HEK293 (cell line): ENCODE results near the gene KICS2.

Experiments
- KLF16 ChIP-seq: fragments of 450-650 bp; formaldehyde crosslinking; IDR thresholded peaks from 2 replicates; pipeline ENCODE4 v1.5.1; 2017; ENCODE audit warnings: missing biosample characterization, missing genetic modification characterization
- MEIS1 ChIP-seq: sonication (generic); formaldehyde crosslinking; IDR thresholded peaks from 2 replicates; pipeline ENCODE4 v1.8.1; 2022; ENCODE audit warnings: missing genetic modification reagents, mild to moderate bottlenecking, borderline replicate concordance
- REPIN1 ChIP-seq: fragments of 450-650 bp; formaldehyde crosslinking; IDR thresholded peaks from 2 replicates; pipeline ENCODE4 v1.5.1; 2017; ENCODE audit warnings: missing biosample characterization, missing genetic modification characterization, low read depth
- SCRT1 ChIP-seq: fragments of 450-650 bp; formaldehyde crosslinking; IDR thresholded peaks from 2 replicates; pipeline ENCODE4 v1.5.1; 2016; ENCODE audit warnings: missing biosample characterization, missing genetic modification characterization, borderline replicate concordance
- ZNF133 ChIP-seq: fragments of 450-650 bp; formaldehyde crosslinking; IDR thresholded peaks from 2 replicates; pipeline ENCODE4 v1.5.1; 2016; ENCODE audit warnings: missing biosample characterization, missing genetic modification characterization
- ZNF473 ChIP-seq: fragments of 450-650 bp; formaldehyde crosslinking; IDR thresholded peaks from 2 replicates; pipeline ENCODE4 v1.5.1; 2017; ENCODE audit warnings: missing biosample characterization, missing genetic modification characterization
- ZNF639 ChIP-seq: fragments of 450-650 bp; formaldehyde crosslinking; IDR thresholded peaks from 2 replicates; pipeline ENCODE4 v1.5.1; 2016; ENCODE audit warnings: missing biosample characterization, missing genetic modification characterization
- ZNF670 ChIP-seq: fragments of 450-650 bp; formaldehyde crosslinking; IDR thresholded peaks from 2 replicates; pipeline ENCODE4 v1.5.1; 2016; ENCODE audit warnings: missing biosample characterization, missing genetic modification characterization, low read depth
- ZNF707 ChIP-seq: fragments of 450-650 bp; formaldehyde crosslinking; IDR thresholded peaks from 2 replicates; pipeline ENCODE4 v1.5.1; 2016; ENCODE audit warnings: missing biosample characterization, missing genetic modification characterization
- ZNF76 ChIP-seq: fragments of 450-650 bp; formaldehyde crosslinking; IDR thresholded peaks from 2 replicates; pipeline ENCODE4; 2016; ENCODE audit warnings: low read depth, missing biosample characterization, missing genetic modification characterization, borderline replicate concordance
- ZXDB ChIP-seq: fragments of 450-650 bp; formaldehyde crosslinking; IDR thresholded peaks from 2 replicates; pipeline ENCODE4 v1.5.1; 2016; ENCODE audit warnings: missing biosample characterization, missing genetic modification characterization
- TF ChIP-seq, protein P1 (sequence below): fragments of 450-650 bp; formaldehyde crosslinking; IDR thresholded peaks from 2 replicates; pipeline ENCODE4 v1.5.1; 2016; ENCODE audit warnings: missing biosample characterization, missing genetic modification characterization
- TF ChIP-seq, protein P2 (sequence below): fragments of 450-650 bp; formaldehyde crosslinking; IDR thresholded peaks from 2 replicates; pipeline ENCODE4 v1.5.1; 2016; ENCODE audit warnings: missing biosample characterization, missing genetic modification characterization

DNA sequence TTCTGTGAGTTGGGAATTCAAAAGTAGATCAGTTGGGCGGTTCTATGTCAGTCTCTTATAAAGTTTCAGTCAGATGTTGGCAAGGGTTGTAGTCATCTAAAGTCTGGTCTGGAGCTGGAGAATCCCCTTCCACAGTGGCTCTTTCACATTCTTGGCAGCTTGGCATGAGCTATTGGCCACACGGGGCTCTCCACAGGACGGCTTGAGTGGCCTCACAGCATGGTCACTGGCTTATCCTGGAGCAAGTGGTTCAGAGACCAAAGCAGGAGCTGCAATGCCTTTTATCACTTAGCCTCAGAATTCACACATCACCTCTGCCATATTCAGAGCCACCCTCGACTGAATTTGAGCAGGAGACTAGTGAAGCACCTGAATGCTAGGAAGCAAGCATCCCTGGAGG, 7.1 kb upstream of the KICS2 start:
- TF ChIP-seq, protein P1, sequence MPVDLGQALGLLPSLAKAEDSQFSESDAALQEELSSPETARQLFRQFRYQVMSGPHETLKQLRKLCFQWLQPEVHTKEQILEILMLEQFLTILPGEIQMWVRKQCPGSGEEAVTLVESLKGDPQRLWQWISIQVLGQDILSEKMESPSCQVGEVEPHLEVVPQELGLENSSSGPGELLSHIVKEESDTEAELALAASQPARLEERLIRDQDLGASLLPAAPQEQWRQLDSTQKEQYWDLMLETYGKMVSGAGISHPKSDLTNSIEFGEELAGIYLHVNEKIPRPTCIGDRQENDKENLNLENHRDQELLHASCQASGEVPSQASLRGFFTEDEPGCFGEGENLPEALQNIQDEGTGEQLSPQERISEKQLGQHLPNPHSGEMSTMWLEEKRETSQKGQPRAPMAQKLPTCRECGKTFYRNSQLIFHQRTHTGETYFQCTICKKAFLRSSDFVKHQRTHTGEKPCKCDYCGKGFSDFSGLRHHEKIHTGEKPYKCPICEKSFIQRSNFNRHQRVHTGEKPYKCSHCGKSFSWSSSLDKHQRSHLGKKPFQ: no peak
- TF ChIP-seq ZNF76 (tag by site-specific recombination) (no peak), ZNF670 (tag by site-specific recombination) (no peak), ZNF707 (no peak), ZNF473 (no peak), SCRT1 (tag by site-specific recombination) (no peak), ZNF639 (tag by site-specific recombination) (no peak), KLF16 (tag by site-specific recombination) (no peak), ZXDB (no peak), ZNF133 (tag by site-specific recombination) (no peak), REPIN1 (tag by site-specific recombination) (no peak), MEIS1 (CRISPR knock-in tag) (no peak)
- TF ChIP-seq, protein P2, sequence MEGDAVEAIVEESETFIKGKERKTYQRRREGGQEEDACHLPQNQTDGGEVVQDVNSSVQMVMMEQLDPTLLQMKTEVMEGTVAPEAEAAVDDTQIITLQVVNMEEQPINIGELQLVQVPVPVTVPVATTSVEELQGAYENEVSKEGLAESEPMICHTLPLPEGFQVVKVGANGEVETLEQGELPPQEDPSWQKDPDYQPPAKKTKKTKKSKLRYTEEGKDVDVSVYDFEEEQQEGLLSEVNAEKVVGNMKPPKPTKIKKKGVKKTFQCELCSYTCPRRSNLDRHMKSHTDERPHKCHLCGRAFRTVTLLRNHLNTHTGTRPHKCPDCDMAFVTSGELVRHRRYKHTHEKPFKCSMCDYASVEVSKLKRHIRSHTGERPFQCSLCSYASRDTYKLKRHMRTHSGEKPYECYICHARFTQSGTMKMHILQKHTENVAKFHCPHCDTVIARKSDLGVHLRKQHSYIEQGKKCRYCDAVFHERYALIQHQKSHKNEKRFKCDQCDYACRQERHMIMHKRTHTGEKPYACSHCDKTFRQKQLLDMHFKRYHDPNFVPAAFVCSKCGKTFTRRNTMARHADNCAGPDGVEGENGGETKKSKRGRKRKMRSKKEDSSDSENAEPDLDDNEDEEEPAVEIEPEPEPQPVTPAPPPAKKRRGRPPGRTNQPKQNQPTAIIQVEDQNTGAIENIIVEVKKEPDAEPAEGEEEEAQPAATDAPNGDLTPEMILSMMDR (tag by site-specific recombination): no peak
